Astrocyte (in vitro differentiated cells and primary cell): Measurements from ENCODE around the gene FBLN2. TPM values are rescaled to one million over a fixed set of nuclear protein-coding genes. Genes with fewer than 3 reads are reported as not detected.

Source experiments
- DNase-seq: peaks from one replicate; pipeline ENCODE4 v3.0.0-alpha.2; 2010; ENCODE audit warnings: low read depth
- FAIRE-seq: peaks from 2 replicates; lab custom pipeline; 2011; peaks lifted over from hg19 to GRCh38; lab: Jason Lieb, UNC
- H2AFZ ChIP-seq: 2 replicates; pipeline ENCODE4 v1.6.0; 2012; ENCODE audit warnings: low read depth, low read length, inconsistent platforms
- H3K27ac ChIP-seq: 2 replicates; pipeline ENCODE4 v1.5.1; 2011; ENCODE audit warnings: low read depth, low read length, inconsistent platforms
- H3K27me3 ChIP-seq: 2 replicates; pipeline ENCODE4 v1.6.0; 2011; ENCODE audit warnings: low read length, inconsistent platforms; ENCODE audit not compliant: insufficient read depth
- H3K36me3 ChIP-seq: 2 replicates; pipeline ENCODE4 v1.5.1; 2011; ENCODE audit warnings: low read length, inconsistent platforms; ENCODE audit not compliant: insufficient read depth
- H3K4me1 ChIP-seq: 2 replicates; pipeline ENCODE4 v1.5.1; 2011; ENCODE audit warnings: low read length, inconsistent platforms; ENCODE audit not compliant: insufficient read depth
- H3K4me2 ChIP-seq: 2 replicates; pipeline ENCODE4 v1.6.0; 2012; ENCODE audit warnings: low read length, inconsistent platforms
- H3K4me3 ChIP-seq: 2 replicates; pipeline ENCODE4 v1.5.1; 2011; ENCODE audit warnings: low read depth, mild to moderate bottlenecking, low read length, inconsistent platforms; ENCODE audit not compliant: insufficient read depth
- H3K79me2 ChIP-seq: 2 replicates; pipeline ENCODE4 v1.6.0; 2012; ENCODE audit warnings: mild to moderate bottlenecking, low read length, inconsistent platforms; ENCODE audit not compliant: insufficient read depth
- H3K9ac ChIP-seq: 2 replicates; pipeline ENCODE4 v1.6.0; 2012; ENCODE audit warnings: mild to moderate bottlenecking, low read length, inconsistent platforms
- H3K9me3 ChIP-seq: 2 replicates; pipeline ENCODE4 v1.5.1; 2012; ENCODE audit warnings: low read depth, mild to moderate bottlenecking, low read length, inconsistent platforms; ENCODE audit not compliant: insufficient read depth
- H4K20me1 ChIP-seq: 2 replicates; pipeline ENCODE4 v1.6.0; 2012; ENCODE audit warnings: low read length, inconsistent platforms; ENCODE audit not compliant: insufficient read depth
- H3K27ac Mint-ChIP-seq: one replicate; pipeline ENCODE4 v1.8.0; 2021; ENCODE audit warnings: mild to moderate bottlenecking, mixed read lengths; ENCODE audit not compliant: unreplicated experiment
- H3K27me3 Mint-ChIP-seq: one replicate; pipeline ENCODE4 v1.8.0; 2021; ENCODE audit warnings: low read depth, mixed read lengths; ENCODE audit not compliant: unreplicated experiment
- H3K36me3 Mint-ChIP-seq: one replicate; pipeline ENCODE4 v1.8.0; 2021; ENCODE audit warnings: low read depth, mixed read lengths; ENCODE audit not compliant: unreplicated experiment
- H3K4me1 Mint-ChIP-seq: one replicate; pipeline ENCODE4 v1.8.0; 2021; ENCODE audit warnings: low read depth, mixed read lengths; ENCODE audit not compliant: unreplicated experiment
- H3K4me3 Mint-ChIP-seq: one replicate; pipeline ENCODE4 v1.8.0; 2021; ENCODE audit warnings: mild to moderate bottlenecking, moderate library complexity, mixed read lengths; ENCODE audit not compliant: unreplicated experiment
- H3K9me3 Mint-ChIP-seq: one replicate; pipeline ENCODE4 v1.8.0; 2021; ENCODE audit warnings: mild to moderate bottlenecking, mixed read lengths; ENCODE audit not compliant: unreplicated experiment
- EZH2 ChIP-seq: IDR thresholded peaks from 2 replicates; pipeline ENCODE4 v1.6.1; 2012; ENCODE audit warnings: mild to moderate bottlenecking, low read length, inconsistent platforms; ENCODE audit not compliant: insufficient read depth
- total RNA-seq: library from RNA; stranded (reverse); gene quantifications from 2 replicates; pipeline ENCODE4 v1.2.1, GENCODE V29; 2021
- TF ChIP-seq, protein P1 (sequence below): IDR thresholded peaks from 2 replicates; pipeline ENCODE4 v1.5.1; 2011; ENCODE audit warnings: low read depth, mild to moderate bottlenecking, inconsistent platforms, low read length, moderate library complexity; ENCODE audit not compliant: insufficient read depth

The FBLN2 gene
- total RNA-seq, 1 donor from 2014 or later: 36.6 TPM

DNA sequence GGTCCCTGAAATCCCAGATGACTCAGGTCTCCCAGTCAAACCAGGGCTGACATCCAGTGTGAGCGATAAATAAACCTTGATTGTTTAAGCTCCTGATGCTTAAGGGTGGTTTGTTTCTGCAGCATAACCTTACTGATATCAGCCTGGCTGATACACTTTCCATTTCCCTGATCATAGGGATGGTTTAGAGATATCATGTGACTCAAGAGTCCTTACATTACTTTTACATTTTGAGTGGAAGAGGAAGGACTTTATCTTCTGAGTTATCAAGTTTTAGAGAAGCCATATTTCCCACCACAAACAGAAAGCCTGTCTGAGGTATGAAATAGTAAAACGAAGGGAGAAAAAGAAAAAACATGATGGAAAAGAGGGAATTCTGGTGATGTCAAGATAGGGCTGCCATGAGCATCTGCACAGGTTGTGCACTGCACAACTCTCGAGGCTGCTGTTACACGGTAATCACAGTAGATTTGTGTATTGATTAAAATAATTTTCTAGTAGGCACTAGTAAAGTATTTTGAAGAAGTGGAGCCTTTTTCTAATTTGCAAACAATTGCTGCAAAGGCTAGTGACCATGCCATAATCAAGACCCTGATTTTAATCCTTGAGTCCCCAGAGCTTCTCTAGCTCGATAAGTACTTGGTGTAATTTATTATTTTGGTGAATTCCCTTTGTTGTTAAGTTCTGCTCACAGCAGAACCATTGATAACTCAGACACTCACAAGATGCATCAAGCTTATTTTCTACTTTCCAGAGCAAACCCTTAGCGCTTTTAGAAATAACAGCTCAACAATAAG is 34.1 kb upstream of the FBLN2 start:
- Mint-ChIP-seq H3K27ac (no peak overlapping the region), H3K27me3 (peaks cover 10% of the 10 kb centered on the region), H3K9me3 (no peaks in the 10 kb centered on the region), H3K36me3 (peaks cover 3% of the 10 kb centered on the region), H3K4me1 (peaks cover 16% of the 10 kb centered on the region), H3K4me3 (no peak overlapping the region)
- no peak for DNase-seq
- Histone ChIP-seq H4K20me1 (no peaks in the 10 kb centered on the region), H2AFZ (no peak overlapping the region), H3K27ac (no peak overlapping the region), H3K4me2 (no peak overlapping the region), H3K36me3 (no peaks in the 10 kb centered on the region), H3K27me3 (no peaks in the 10 kb centered on the region), H3K9ac (no peak overlapping the region), H3K4me1 (peaks cover 7% of the 10 kb centered on the region), H3K79me2 (no peaks in the 10 kb centered on the region), H3K4me3 (no peak overlapping the region), H3K9me3 (no peaks in the 10 kb centered on the region)
- FAIRE-seq: no peak
- TF ChIP-seq, protein P1, sequence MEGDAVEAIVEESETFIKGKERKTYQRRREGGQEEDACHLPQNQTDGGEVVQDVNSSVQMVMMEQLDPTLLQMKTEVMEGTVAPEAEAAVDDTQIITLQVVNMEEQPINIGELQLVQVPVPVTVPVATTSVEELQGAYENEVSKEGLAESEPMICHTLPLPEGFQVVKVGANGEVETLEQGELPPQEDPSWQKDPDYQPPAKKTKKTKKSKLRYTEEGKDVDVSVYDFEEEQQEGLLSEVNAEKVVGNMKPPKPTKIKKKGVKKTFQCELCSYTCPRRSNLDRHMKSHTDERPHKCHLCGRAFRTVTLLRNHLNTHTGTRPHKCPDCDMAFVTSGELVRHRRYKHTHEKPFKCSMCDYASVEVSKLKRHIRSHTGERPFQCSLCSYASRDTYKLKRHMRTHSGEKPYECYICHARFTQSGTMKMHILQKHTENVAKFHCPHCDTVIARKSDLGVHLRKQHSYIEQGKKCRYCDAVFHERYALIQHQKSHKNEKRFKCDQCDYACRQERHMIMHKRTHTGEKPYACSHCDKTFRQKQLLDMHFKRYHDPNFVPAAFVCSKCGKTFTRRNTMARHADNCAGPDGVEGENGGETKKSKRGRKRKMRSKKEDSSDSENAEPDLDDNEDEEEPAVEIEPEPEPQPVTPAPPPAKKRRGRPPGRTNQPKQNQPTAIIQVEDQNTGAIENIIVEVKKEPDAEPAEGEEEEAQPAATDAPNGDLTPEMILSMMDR: no peak
- no peak for TF ChIP-seq EZH2

DNA sequence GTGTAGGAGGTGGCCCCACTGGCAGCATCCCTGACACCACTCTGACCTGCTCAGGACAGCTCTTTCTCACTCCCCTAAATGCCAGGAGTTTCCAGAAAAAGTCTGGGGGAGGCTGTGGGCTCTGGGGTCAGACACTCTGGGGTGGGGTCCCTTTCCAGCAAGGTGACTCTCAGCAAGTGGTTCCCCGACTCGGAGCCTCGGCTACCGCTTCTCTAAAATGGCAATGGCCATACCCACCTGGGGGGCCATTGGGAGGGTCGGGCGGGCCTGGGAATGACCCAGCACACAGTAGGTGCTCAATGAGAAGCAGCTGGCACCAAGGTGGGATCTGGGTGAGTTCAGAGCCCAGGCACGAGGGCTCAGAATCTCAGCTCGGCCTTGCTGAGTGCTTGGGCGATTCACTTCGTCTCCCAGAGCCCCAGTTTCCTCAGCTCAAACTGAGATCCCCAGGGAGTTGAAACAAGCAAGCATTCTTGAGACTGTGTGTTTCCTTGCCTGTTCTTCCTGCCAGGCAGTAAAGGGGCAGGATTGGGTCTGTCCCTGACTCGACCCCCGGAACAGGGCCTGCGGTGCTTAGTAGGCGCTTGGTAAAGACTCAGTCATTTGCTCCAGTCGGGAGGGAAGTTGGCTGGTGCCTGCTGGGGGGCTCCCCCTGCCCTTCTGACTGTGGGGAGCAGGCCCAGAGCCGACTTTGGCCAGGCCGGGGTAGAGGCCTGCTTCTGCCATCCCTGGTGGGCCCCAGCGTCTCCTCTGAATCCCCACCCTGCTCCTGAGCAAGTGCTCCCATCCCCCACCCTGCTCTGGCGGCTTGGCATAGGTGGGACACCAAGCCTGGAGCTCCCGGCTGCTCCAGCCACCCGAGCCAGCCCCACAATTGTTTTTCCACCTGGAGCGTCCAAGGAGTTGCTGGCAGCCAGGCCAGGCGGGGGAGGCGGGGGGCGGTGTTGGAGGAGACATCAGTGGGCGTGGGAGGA is 32.9 kb upstream of the FBLN2 start:
- H3K4me2 ChIP-seq: no peak overlapping the region
- no peak overlapping the region for H3K4me3 ChIP-seq
- no peaks in the 10 kb centered on the region for H3K27me3 ChIP-seq
- H3K4me1 ChIP-seq: peaks cover 7% of the 10 kb centered on the region
- H3K27me3 Mint-ChIP-seq: peaks cover 12% of the 10 kb centered on the region
- no peaks in the 10 kb centered on the region for H3K79me2 ChIP-seq
- FAIRE-seq (no peak), DNase-seq (no peak)
- H3K9me3 Mint-ChIP-seq: no peaks in the 10 kb centered on the region
- H3K27ac ChIP-seq: no peak overlapping the region
- H3K27ac Mint-ChIP-seq: no peak overlapping the region
- H3K36me3 Mint-ChIP-seq: peaks cover 3% of the 10 kb centered on the region
- H3K4me1 Mint-ChIP-seq: peaks cover 16% of the 10 kb centered on the region
- no peaks in the 10 kb centered on the region for H4K20me1 ChIP-seq
- no peak overlapping the region for H3K4me3 Mint-ChIP-seq
- no peaks in the 10 kb centered on the region for H3K9me3 ChIP-seq
- no peak overlapping the region for H2AFZ ChIP-seq
- H3K9ac ChIP-seq: no peak overlapping the region
- no peak for TF ChIP-seq EZH2
- TF ChIP-seq, protein P1: no peak
- no peaks in the 10 kb centered on the region for H3K36me3 ChIP-seq
